ENCODE measurements around the gene GFPT1.
A peak's percentile ranks its signal among the peaks of the same experiment; 100 is the strongest.

The GFPT1 gene

DNA sequence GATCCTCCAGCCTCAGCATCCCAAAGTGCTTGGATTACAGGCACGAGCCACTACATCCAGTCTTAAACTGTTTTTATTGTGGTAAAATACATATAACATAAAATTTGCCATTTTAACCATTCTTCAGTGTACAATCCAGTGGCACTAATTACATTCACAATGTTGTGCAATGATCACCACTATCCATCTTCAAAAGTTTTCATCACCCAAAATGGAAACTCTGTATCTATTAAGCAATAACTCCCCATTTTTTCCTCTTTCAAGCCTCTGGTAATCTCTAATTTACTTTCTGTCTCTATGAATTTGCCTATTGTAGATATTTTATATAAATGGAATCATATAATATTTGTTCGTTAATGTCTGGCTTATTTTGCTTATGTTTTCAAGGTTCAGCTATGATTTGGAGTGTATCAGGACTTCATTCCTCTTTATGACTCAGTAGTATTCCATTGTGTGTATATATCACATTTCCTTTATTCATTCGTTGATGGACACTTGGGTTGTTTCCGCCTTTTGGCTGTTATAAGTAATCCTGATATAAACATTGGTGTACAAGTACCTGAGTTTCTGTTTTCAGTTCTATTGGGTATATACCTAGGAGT lies 71.8 kb downstream of the GFPT1 start:
- DNase-seq: no peak

DNA sequence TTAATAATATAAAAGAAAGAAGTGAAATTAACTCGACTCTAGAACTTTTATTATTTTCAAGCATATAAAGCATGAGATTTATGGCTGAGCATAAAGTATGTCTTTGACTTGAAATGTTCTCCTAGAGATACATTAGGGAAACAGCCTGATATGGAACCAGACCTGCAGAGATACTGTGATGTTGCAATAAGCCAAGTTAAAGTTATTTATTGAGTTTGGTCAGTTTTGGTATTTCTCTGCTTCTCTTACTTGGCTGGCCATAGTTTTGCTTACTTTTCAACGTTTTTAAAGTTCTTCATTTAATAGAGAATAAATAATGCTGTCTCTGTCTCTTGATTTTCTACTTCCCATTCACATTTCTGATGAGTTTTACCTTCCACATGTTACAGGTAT lies 76.0 kb downstream of the GFPT1 start:
- no peak for DNase-seq

DNA sequence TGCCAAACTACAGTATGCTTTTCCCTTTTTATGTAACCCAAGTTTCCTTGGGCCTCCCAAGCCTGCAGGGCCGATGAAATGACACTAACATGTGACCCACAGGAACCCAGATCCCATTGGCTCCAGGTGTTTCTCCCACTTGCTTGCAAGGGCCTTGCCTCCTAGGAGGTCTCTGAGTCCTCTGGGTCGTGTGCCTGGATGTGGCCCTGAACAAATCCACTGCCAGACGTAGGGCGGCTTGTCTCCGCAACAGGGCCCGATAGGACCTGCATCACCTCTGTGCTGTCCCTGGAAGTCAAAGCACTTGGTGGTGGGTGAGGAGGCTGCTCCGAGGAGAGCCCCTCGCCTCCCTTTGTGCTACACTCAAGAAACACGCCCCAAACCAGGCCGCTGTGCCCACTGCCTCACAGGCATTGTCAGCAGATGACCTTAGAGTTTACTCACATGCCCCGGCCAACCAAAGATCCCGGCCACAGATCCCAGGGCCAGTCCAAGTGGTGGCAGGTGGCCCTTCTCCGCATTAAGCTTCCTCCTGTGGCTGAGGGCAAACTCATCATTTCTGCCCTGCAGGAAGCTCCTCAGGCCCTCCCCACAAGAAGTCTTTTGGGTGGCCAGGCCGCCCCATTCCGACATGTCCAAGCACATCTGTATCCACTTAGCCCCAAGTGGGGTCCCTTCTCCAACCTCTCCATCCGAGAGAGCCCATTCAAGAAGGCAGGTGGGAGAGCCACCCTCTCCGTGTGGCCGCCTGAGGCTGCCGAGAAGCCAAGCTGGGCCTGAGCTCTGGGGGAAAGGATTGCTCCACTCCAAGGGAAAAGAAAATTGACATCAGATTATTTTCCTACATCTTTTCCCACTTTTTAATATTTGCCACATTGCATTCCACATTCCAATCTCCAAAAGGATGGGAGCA lies 76.7 kb downstream of the GFPT1 start:
- DNase-seq: no peak

DNA sequence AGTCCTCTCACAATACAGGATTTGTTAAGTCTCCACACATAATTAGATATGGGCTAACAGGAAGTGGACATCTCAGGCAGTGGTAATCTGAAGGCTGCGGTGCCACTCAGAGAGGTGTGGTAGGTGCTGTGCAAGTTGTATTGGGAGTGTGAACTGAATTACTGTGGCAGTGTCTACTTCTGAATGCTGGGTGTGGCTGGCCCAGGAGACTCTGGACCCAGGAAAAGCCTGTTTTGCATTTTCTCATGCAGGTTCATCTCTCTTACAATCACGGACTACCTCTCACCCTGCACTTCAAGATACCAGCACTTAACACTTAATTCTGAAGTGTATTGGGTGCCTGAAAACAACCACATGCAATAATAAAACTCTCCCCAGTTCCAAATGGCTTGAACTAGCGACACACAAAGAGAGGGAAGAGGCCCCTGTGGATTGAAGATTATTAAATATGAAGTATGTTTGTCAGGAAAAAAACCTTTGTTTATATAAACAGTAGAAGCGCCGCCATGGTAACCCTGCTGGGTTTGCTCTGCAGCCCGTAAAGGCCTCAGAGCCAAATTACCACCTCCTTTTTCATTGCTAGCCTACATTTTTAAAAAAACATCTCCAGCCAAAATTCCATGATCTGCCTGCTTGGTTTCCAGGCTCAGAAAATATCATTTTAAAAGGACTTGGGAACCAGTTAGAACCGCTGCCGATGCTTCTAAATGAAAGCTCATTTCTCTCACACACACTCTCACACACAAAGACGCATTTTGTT lies 77.5 kb downstream of the GFPT1 start:
- no peak for DNase-seq

DNA sequence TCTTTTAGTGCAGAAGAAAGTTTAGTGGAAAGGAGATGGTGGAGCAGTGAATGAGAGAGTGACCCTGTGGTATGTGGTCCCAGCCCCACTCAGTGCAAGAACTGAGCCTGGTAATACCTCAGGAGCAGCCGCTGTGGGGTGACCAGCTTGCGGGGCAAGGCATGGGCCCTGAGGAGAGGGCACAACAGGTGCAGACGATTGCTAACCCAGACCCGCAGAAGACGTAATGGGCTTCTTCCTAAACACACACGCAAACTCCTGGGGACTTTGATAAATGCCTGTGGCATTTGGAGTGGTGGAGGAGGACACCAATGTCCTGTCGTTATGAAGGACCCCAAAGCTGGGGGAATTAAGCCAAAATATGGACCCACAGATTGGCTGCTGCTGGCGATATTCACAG lies 78.7 kb downstream of the GFPT1 start:
- DNase-seq: no peak

DNA sequence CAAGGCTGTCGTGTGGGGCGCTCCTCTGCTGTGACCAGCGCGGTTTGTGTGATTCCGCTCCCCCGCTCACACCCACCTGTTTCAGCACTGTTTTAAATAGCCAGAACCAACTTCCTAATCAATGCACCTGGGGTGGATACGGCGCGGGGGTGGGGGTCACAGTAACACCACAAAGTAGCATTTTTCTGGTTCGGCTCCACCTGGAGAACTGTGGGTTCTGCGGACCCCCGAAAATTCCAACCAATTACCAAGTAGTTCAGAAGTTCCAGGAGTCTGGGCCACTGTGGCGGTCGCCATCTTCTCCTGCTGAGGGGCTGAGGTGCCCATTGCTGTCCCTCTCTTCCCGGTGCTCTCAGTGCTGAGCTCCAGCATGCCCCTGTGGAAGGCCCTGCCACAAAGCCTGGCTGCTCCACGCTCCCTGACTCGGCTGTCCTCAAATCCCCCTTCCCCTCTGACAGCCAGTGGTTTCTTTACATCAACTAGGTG lies 79.4 kb downstream of the GFPT1 start:
- no peak for DNase-seq

DNA sequence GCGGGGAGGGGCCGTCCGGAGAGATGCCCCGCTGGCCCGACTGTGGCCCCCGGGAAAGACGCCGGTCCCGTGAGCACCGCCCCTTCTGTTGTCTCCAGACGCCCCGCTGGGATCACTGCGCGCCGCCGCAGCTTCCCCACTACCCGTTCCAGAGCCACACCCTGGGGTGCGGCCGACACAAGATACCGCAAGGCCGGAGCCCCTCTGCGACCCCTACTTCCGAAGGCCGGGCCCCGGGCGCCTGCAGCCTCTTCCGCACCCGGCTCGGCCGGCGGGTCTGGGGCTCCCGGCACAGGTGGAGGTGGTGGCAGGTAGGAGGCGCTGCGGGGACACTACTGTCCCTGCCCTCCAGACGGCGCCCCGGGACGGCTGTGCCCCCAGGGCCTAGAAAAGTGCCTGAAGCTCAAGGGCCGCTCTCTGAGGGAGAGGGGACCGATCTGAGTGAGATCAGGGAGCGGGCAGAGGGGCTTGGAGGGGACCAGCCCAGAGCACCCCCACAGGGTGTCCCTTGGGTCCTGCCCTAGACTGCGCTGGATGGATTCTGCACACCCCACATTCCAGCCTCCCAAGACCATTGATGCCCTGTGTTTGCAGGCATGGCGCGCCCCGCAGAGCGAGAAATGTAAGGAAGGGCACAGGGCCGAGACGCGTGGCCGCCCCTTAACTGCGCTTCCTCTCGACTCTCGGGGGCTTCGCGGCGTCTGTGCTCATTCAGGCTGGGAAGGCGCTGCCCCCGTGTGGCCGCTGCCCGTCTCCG lies 80.0 kb downstream of the GFPT1 start:
- DNase-seq: peak; percentile 33

DNA sequence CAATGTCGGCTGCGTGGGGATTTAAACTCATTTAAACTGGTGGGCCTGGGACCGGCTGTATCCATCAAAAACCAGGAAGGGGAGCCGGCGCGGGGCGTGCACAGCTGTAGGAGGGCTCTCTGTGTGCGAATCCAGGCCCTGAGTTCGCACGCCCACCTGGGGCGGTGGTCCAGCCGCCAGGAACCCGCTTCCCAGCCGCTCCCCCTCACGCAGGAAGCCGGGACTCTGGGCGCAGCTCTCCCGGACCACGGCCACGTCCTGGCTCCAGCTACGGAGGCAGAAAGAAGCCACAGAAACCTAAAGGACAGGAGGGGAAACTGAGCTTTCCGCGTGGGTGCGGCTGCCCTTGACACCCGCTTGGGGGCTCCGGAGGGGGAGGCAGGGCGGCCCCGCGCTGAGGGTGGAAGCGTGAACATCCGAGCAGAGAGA lies 80.6 kb downstream of the GFPT1 start:
- DNase-seq: no peak

DNA sequence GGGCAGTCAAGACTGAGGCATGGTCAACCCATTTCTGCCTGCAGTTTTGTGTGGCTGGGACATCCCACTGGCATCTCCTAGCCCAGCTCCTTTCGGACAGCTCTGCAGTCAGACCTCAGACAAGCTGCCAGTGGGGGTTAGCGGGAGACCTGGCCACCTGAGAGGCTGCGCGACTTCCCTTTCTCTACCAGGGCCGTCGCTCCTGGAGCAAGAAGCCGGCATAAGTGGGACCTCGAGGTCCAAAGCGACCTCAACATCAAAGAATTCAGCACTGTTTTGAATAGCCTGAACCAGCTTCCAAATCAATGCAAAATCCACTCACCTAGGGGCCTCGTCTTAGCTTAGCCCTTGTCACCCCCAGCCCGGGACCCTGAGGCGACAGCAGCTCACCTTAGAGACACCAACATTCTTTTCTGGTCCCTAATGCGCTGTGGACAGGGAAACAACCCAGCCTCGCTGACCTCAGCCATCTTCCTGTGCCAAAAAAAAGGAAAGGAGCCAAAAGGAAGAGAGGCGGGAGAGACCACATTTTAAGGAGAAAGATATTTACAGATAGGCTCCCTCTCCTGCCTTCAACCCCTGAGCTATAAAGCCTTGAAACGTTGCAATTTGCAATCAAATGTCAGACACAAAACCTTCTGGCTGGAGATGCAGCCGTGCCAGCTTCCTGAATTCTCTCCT lies 81.2 kb downstream of the GFPT1 start:
- no peak for DNase-seq

DNA sequence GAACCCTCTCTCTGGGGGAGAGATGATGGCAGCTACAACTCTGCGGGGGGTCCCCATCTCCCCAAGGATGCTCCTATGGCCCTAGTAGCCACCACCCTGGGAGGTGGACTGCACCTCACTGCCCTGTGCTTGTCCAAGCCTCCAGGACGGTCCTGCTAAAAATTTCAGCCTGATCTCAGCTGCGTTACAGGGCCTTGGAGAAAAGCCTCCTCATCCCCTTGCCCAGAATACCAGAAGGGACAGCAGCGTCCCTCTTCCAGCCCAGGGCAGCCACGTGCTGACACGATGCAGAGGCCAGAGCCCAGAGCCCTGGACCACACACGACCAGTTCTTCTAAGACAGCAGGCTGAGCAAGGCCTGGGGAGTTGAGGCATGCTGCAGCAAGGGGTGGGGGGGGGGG lies 81.9 kb downstream of the GFPT1 start:
- no peak for DNase-seq

DNA sequence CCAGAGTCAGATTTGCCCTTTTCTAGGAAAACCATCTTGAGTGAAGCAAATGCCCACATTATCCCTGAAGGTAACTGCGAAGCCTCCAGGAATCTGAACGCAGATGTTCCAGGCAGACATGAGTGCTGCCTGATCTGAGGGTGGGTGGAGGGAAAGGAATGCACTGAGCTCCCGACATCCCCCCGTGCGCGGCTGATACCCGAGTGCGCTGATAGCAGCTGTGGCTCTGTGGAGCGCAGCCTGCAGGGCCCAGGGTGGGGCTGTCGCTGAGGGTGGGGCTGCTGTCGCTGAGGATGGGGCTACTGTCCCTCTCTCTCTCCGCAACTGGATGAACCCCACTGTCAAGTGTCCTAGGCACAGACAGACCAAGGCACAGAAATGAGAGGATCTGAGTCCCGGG lies 82.4 kb downstream of the GFPT1 start:
- DNase-seq: no peak

DNA sequence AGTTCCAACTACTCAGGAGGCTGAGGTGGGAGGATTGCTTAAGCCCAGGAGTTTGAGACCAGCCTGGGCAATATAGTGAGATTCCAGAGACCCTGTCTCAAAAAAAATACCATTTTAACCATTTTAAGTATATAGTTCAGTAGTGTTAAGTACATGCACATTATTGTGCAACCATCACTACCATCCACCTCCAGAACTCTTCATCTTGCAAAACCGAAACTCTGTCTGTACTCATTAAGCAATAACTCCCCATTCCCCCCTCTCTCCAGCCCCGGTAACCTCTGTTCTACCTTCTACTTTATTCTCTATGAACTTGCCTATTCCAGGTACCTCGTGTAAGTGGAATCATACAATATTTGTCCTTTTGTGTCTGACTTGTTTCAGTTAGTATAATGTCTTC lies 86.4 kb downstream of the GFPT1 start:
- DNase-seq: no peak

DNA sequence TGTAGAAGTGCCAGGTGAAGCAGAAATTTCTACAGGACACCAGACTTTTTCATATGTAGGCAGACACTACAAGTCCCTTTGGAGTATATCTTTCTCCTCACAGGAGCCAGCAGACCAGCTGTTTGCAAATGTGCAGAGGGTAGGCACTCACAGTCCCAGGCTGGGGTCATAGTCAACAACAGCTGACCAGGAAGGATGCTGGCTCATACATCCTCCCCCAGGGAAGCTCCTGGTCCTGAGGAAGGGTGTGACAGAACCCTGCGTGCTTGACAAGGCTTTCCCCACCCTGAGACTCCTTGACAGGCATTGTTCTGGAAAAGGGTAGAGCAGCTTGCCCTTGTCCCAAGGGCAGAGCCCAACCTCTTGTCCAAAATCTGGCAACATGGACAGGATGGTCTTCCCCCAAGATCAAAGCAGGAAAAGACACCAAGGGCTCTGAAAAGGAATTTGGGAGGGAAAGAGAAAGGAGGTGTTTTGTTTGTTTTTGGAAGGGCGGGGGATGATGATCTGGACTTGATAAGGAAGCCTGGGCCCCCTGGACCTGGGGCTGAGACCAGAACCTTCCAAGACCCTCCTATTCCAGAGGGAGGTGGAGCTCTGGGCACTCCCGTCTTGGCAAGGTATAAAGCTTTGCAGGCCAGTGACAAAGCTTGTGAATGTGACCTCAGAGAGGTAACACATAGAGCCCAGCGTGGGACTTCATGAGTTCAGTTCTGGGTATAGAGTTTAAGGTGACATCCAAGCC lies 87.1 kb downstream of the GFPT1 start:
- no peak for DNase-seq

DNA sequence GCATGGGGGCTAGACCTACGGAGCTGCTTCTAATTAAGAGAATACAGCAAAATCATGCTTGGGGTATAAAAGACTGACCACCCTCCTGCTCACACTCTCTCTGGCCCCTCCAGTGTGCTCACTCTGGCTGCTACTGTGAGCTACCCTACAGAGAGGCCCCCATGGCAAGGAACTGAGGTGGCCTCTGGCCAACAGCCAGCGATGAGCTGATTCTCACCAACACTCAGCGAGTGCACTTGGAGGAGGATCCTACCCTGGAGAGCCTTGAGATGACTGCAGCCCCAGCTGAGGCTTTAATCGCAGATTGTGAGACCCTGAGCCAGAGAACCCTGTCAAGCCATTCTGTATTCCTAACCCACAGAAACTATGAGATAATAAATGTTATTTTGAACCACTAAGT lies 88.2 kb downstream of the GFPT1 start:
- no peak for DNase-seq

DNA sequence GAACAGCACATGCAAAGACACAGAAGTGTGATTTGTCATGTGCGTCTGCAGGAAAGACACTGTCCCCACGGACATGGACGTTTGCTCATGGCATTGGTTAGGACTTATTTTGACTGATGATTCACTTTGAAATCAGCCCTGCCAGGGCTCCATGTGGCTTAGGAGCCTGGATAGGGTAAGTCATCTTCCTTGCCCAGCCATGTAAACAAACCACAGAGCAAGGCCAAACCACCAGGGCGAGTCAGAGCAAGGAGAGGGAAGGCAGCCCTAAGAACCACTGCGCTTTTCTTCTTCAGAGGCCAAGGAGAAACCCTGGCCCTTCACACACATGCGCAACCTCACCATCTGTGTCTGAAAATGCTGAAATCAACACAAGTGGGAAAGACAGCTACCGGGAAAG lies 88.8 kb downstream of the GFPT1 start:
- DNase-seq: no peak

DNA sequence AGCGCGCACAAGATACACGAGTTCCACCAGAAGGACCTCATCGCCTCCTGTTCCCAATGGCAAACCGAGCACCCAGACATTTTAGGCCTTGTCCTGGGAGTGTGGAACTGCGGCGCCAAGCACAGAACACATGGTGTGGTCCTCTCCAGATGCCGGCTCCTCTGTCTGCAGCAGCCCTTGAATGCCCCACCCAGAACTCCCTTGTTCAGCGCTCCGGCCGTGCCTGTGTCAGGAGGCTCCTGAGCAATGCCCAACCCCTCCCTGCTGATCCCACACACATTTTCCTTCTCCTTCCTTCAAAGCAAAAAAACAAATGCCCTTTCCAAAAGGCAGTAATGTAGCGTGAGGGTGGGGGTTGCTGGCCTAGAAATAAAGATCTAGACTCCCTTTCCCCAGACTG lies 89.8 kb downstream of the GFPT1 start:
- no peak for DNase-seq

DNA sequence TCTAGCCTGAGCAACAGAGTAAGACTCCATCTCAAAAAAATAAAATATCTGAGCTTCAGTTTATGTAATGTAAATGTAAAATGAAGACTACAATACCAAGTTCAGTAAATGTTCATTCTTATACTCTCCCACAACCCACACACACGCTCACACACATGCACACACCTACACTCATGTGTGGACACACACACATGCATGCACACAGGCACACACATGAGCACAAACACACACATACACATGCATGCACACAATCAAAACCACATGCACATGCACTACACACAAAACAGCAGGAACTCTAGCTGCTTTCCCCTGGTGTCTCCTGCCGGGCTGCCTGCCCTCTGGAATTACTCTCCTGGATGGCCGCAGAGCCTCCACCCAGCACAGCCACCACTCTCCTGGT lies 90.6 kb downstream of the GFPT1 start:
- no peak for DNase-seq

DNA sequence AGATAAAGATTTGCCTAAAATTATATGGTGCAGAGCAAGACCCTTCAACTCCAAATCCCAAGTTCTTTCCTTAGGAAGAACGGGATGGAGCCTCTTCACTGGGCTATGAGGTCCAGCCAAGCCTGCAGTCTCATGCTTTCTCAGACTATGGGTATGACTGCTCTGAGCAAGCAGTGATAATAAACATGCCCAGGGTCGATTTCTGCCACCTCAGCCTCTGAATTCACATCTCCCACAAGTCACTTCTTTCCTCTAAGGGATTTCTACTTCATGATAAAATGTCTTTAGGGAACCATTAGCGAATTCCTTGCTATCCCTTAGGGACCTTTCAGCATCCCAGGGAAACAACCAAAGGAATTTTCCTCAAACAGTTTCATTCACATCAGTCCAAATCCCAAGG lies 94.8 kb downstream of the GFPT1 start:
- DNase-seq: no peak

DNA sequence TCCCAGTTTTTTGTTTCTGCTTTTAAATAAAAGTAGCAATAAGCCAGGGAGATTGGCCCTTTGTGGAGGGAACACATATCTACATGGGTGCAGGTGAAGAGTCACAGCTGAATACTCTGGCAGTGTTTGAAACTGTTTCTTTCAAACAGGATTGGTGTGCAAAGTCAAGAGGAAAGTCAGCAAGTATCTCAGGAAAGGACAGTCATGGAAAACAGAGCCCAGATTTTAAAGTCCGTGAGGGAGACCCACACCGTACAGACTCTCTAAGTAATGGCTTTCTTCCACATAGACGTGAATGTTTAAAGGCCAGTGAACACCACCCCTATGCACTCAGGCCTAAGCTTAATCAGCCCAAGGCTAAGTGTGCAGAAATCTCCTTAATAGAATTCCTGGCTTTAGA lies 95.3 kb downstream of the GFPT1 start:
- no peak for DNase-seq

DNA sequence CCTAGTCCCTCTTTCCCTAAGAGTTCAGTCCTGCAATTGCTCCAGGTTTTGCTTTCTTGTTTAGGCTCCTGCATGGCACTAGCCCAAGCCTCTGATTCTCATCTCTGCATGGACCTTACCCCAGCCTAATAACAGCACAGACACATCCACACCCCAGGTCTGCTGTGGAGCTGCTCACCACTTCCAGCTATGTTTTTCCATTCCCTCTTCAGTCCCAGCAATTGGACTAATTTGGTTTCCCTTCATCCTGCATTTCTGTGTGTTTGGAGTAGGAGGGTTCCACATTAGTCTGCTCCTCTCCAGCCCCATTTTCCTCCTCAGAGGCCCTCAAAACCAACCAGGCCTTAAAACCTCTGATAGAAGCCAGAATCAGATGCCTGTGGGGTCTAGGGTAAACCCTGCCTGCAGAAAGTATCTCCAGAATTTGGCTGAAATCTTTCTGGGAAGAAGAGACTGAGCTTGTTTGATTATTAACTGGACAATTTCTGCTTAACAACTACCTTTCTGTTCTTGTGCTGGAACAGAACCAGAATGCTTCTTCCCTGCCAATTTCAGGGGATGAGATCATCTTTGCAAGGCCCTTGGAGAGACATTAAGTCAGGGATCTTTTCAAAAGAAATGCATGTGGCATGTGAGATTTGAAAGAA lies 95.9 kb downstream of the GFPT1 start:
- DNase-seq: no peak

DNA sequence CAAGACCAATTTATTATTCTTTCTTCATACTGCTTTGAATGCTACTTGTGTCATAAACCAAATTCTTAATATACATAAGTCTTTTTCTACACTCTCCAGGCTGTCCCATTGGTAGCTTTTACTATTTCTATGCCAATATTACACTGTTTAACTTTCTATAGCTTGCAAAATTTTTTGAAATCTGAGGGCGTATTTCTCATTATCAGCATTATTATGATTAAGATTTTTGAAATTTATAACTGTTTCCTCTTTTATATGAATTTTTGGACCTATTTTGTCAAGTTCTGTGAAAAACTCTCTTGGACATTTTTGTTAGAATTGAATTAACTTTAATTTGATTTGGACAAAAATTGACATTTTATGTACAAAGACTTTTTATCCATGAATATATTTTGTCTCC lies 98.6 kb downstream of the GFPT1 start:
- DNase-seq: no peak
